ENCODE measurements around the gene CNN2. TPM values are rescaled to one million over a fixed set of nuclear protein-coding genes. Genes with fewer than 3 reads are reported as not detected.

CNN2 gene
- total RNA-seq, 2 donors from 2014 or later = 108 to 132 TPM

GRCh38 chr19:1082928-1083816 is 56.8 kb downstream of the CNN2 start:
- H3K9me3 ChIP-seq = no peaks in the 10 kb centered on the region
- no peaks in the 10 kb centered on the region for H3K27me3 ChIP-seq
- peaks cover 4% of the 10 kb centered on the region for H3K4me1 ChIP-seq
- H3K9ac ChIP-seq (ENCODE audit: low read depth in 2 of 2, low read length in 2 of 2) = peak overlapping the region; percentile 68 to 78
- H3K27ac ChIP-seq = peak overlapping the region; percentile 59
- no peak for TF ChIP-seq CTCF (IDR thresholded peaks at IDR 0.05)
- intact Hi-C loops (cut with DNase I) = no loop called here
- no peaks in the 10 kb centered on the region for H3K36me3 ChIP-seq
- H3K4me3 ChIP-seq = peak overlapping the region; percentile 42
- no peak for DNase-seq

GRCh38 chr19:1084024-1084868 is 57.8 kb downstream of the CNN2 start:
- H3K4me3 ChIP-seq = no peak overlapping the region
- no peaks in the 10 kb centered on the region for H3K36me3 ChIP-seq
- DNase-seq = no peak
- H3K27ac ChIP-seq = no peak overlapping the region
- TF ChIP-seq CTCF (IDR thresholded peaks at IDR 0.05) = no peak
- no peaks in the 10 kb centered on the region for H3K27me3 ChIP-seq
- no peak overlapping the region for H3K9ac ChIP-seq (ENCODE audit: low read depth in 2 of 2, low read length in 2 of 2)
- H3K4me1 ChIP-seq = peaks cover 4% of the 10 kb centered on the region
- intact Hi-C loops (cut with DNase I) = no loop called here
- H3K9me3 ChIP-seq = no peaks in the 10 kb centered on the region

- Histone ChIP-seq H3K9ac (ENCODE audit: low read depth in 2 of 2, low read length in 2 of 2) (no peak overlapping the region), H3K27ac (no peak overlapping the region), H3K9me3 (no peaks in the 10 kb centered on the region), H3K27me3 (no peaks in the 10 kb centered on the region), H3K36me3 (no peaks in the 10 kb centered on the region), H3K4me1 (peaks cover 4% of the 10 kb centered on the region), H3K4me3 (no peak overlapping the region)
- intact Hi-C loops (cut with DNase I) = no loop called here
- DNase-seq = no peak
- TF ChIP-seq CTCF (IDR thresholded peaks at IDR 0.05) = no peak
Observed at GRCh38 chr19:1085053-1085658, 58.7 kb downstream of the CNN2 start.

GRCh38 chr19:1085676-1086442 is 59.5 kb downstream of the CNN2 start:
- Histone ChIP-seq H3K27ac (no peak overlapping the region), H3K9ac (ENCODE audit: low read depth in 2 of 2, low read length in 2 of 2) (no peak overlapping the region), H3K4me3 (no peak overlapping the region), H3K27me3 (no peaks in the 10 kb centered on the region), H3K4me1 (peaks cover 4% of the 10 kb centered on the region), H3K9me3 (no peaks in the 10 kb centered on the region), H3K36me3 (no peaks in the 10 kb centered on the region)
- DNase-seq = no peak
- intact Hi-C loops (cut with DNase I) = no loop called here
- TF ChIP-seq CTCF (IDR thresholded peaks at IDR 0.05) = no peak

- Histone ChIP-seq H3K9me3 (no peaks in the 10 kb centered on the region), H3K27me3 (no peaks in the 10 kb centered on the region), H3K36me3 (peaks cover 4% of the 10 kb centered on the region), H3K9ac (ENCODE audit: low read depth in 2 of 2, low read length in 2 of 2) (no peak overlapping the region), H3K4me1 (peaks cover 1% of the 10 kb centered on the region), H3K27ac (no peak overlapping the region), H3K4me3 (no peak overlapping the region)
- intact Hi-C loops (cut with DNase I) = no loop called here
- no peak for TF ChIP-seq CTCF (IDR thresholded peaks at IDR 0.05)
- no peak for DNase-seq
Observed at GRCh38 chr19:1086613-1087012, 60.2 kb downstream of the CNN2 start.
